HG02763 (cell line): ENCODE results near the gene HSPB7.
"Not testable (repeated sequence)": the region's sequence is repeated elsewhere in the genome, so short reads cannot be mapped to it uniquely, and the experiment has no call there.

Experiments used
- ATAC-seq: cut with Tn5 transposase; IDR thresholded peaks from one replicate; pipeline ENCODE4 v1.9.1; 2021; ENCODE audit warnings: mild to moderate bottlenecking, moderate library complexity; ENCODE audit not compliant: unreplicated experiment

HSPB7 gene

DNA sequence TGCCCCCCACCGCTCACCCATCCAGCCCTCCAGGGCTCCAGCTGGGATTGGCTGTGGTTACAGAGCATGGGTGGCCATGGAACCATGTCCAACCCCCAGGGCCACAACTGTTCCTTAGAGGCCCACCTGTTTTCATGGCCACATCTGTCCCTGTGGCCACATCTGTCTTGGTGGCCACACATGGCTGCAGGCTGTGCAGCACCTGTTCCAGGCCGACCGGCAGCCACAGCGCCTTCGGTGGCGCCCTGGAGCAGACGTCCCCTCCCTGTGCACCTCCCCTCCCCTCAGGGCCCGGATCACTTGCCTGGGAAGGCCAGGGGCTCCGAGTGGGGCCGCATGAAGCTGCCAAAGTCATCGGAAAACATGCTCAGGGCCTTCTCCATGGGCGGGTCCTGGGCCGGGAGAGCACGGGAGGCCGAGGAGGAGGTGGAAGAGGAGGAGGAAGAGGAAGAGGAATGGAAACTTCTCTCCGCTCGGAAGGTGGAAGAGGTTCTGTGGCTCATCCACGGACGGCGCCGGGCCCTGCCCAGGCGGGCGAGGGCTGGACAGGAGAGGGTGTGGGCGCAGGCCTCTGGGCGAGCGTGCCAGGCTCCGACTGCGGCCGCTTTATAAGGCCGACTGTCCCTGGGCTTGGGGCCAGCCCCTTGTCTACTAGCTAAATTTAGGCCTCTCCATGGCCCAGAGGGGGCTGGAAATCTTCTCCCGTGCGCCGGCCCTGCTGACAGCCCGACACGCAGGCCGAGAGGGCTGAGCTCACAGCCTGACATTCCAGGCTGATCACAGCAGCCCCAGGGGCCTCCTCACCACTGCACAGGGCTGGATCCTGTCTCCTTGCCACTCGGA lies at the start of gene HSPB7:
HSPB7 (minus strand) TSS at position 583 of the 843 bp plus-strand sequence; CDS start at position 503, 80 bp downstream.
- no peak for ATAC-seq

DNA sequence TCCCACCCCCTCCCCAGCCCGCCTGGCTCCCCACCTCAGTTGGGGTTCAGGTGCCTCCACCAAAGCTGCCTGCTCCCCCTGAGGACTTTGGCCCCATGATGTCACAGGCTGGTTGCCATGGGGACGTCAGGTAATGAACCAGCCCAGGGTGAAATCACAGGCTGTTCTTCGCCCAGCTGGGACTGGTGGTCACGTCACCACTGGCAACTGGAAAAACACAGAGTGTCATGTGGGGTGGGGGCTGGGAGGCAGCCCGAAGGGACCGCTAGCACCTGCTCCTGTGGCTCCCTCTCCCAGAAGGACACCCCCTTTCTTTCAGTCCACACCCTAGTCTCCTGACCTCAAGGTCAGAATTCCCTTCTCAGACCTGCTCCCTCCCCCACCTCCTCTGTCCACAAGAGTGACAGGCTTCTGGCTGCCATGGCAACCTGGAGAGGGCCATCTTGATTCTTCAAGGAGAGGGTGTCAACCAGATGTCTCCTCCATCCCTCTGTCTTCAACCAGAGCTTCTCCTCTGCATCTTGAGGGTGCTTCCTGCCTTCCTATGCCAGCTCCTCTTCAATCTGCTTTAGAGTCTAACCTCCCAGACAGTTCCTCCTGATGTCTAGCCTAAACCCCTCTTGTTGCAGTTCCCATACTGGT lies 49.4 kb upstream of the HSPB7 start:
- no peak for ATAC-seq

DNA sequence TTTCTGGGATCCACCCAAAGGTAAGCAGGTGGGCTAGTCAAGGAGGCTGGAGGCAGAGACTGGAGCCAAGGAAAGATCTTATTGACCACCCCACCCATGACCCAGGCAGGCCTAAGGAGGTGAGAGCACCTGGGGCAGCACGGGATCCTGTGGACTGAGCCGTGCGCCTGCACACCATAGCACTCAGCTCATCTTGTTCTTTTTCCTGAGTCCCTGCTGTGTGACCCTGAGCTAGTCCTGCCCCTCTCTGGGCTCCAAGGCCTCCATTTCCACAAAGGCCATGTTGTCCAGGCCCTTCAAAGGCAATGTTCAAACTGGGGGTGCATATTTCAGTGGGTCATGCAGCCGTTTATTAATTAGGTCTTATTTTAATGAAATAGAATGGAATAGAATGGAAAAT lies 48.4 kb upstream of the HSPB7 start:
- no peak for ATAC-seq

DNA sequence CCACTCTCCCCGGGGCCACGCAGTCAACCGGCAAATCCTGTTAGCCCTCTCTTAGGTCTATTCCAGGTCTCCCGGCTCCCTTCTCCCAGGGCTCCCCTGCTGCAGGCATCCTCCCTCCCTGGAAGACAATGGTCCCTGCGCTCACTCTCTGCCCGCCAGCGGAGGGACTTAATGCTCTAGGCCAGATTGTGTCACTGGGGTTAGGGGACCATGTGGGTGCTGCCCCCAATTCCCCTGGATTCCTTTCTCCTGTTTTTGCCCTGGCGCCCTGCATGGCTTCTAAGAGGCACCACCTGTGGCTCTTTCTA lies 47.4 kb upstream of the HSPB7 start:
- no peak for ATAC-seq

DNA sequence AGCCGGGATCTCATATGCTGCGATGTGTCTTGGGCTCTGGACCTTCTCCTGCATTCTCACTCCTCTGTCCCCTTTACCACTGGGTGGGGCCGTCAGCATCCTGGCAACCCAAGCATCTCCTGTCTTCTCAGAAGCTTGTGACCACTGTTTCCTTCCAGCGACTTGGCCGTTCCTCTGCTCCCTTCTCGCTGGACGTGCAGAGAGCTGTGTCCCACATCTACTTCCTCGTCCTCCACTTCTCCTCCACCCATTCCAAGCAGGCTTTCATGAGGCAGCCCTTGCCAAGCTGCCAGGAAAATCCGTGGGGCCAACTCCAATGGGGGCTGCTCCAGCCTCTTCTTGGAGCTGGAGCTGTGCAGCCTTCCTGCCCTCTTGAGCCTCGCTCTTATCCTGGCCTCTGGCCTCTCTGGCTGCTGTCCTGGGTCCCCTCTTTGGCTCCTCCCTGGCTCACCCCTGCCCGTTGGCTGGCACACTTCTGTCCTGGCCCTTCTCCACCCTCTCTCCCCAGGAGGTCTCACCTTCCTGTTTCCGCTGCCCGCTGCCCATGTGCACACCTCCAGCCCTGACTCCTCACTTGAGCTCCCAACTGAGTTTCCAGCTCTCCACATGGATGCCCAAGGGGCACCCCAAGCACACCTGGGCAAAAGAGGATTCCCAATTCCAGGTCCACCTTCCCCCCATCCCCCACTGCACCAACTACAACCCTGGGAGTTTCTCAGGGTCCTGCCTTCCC lies 46.9 kb upstream of the HSPB7 start:
- no peak for ATAC-seq

DNA sequence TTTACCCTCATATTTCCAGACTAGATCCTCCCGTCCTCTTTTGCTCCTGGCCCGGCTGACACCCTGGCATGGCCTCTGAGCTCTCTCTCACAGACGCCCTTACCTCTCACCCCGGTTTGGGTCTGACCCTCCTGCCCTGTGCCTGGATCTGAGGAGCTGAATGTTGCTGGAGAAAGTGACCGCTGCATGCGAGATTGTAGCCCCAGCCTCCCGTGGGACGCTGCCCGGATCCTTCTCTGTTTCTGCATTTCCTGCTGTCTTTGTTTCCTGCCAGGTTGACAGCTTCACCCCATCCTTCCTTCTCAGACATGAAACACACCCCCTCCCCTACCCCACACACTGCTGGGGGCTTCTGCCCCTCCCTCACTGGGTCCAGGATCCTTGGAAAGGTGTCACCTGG lies 46.1 kb upstream of the HSPB7 start:
- ATAC-seq = no peak

DNA sequence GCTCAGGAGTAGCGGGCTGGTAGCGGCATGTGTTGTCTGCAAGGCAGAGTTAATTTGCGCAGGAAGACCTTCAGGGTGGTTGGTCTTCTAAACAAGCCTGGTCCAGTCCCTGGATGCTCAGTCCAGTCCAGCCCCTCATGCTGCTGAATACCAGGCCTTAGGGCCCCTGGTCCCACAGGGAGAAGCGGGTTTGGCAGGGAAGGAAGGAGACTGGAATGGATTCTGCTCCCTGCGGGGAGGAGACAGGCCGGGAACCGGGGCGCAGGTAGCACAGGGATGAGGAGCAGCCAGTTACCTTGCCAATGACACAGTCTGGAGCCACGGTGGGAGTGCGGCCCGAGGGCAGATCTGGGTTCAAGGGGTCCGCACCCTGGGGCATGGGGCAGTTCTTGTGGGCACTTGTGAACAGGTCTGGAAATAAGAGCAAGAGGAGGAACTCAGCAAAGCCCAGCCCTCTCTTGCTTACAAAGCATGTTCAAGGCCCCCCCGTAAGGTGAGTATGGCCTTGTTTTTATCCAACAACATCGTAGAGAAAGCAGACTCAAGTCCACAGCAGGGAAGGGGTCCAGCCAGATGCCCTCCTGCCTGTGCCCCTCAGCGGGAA lies 45.5 kb upstream of the HSPB7 start:
- ATAC-seq = no peak

DNA sequence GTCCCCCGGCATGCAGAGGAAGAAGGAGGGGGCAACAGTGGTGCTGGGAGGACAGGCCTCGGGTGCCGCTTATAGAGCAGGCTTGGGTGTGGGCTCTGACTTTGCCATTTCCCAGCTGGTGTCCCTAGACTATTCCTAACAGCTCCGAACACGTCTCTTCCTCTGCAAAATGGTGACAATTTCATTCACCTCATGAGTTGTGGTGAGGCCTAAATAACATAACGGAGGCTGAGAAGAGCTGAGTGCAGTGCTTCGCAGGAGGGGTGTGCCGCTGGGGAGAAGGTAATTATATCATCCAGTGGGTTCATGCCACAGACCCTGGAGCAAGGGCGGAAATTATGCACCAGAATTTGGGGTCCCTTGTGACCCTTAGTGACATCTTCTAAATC lies 44.8 kb upstream of the HSPB7 start:
- ATAC-seq = not testable (repeated sequence)

DNA sequence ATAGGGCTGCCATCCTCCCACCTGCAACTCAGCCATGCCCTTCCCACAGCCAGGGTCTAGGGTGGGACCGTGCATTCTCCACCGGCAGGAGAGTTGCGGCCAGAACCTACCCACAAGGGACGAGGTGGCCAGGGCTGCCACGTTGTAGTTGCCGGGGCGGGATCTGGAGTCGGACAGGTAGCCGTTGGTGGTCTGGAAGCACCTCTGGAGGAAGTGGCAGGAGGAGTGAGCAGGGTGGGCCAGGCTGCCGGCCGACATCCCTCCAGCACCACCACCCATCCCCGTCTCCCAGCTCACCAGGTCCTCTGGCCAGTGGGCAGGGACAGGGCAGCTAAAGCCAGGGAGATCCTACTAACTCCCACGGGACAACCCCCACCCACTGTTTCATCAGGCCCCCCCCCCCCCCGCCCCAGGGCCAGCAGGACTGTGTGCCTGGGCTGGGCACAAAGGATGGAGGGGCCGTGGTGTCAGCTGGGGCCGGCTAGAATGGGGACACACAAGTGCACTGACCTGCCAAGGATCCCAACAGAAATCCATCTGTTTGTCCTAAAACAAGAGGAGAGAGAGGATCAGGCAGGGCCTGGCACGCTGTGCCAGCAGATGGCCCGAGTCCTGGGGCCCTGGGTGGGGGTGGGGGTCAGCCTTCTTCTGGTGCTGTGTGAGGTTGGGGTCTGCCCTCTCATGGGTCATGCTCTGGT lies 44.3 kb upstream of the HSPB7 start:
- ATAC-seq = not testable (repeated sequence)

DNA sequence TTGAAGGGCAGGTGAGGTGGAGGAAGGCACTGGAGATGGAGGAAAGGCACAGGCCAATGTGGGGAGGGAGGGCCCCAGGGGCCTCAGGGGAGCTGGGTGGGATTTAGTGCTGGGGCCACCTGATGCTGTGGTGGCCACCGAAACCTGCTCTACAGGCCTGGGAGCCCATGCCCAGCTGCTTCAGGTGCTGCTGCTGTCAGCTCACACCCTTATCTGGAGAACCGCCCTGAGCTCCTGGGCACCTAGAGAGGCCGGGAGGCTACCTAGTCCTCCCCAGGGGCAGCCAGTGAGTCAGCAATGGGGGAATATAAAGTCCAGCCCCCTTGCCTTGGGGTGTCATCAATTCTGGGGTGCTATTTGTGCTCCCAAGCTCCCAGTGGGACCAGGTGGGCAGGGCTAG lies 43.4 kb upstream of the HSPB7 start:
- no peak for ATAC-seq

DNA sequence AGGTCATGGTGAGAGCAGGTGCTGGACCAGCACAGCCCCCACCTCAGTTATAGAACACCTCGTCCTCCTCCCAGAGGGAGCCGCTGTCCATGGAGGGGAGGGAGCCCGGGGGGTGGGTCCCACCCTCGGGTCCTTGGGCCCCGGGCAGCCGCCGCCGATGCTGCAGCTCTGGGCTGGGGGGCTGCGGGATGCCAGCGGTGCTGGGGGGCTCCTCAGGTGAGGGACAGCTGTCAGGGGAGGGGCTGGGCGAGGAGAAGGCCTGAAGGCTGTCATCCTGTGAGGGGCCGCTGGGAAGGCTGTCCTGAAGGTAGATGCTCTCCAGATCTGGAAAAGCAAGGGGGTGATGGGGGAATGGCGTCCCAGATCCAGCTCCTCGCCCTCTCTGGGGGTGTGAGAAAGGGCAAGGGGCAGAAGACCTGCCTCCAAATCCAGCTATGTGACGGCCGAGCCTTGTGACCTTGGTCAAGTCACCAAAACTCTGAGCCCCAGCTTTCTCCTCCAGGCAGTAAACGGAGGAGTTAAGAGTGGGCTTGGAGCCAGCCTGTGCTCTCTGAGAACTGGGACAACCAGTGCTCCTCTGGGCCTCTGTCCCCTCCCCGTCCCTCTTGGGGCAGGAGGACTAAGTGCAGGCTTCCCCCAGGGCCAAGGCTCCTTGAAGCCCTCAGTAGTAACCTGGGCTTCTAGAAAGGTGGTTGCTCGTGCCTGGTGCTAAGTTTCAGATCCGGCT lies 40.7 kb upstream of the HSPB7 start:
- not testable (repeated sequence) for ATAC-seq

DNA sequence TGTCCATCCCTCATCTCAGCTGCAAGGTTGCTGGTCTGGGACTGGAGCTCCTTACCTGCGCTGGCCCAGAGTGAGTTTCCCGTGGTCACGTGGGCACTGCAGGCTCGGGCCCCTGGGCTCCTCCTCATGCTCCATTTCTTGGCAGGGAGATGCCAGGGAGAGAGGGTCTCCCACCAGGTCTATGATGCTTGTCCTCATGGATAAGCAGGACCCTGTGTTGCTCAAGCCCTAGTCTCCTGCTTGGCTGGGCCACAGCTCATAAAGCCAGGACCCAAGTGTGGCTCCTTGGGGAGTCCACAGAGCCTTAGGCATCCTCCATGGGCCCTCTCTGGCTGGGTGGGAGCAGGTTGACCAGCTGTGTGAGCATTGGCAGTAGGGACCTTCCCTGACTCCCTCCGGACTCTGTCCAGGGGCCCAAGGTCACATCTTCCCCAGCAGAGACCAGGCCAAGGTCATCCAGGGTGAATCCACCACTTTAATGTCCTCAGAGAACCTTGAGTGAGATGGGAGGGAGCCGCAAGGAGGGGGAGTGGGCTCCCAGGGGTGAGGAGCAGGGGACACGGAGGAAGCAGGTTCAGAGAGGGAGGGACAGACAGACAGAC lies 39.6 kb upstream of the HSPB7 start:
- ATAC-seq = not testable (repeated sequence)

DNA sequence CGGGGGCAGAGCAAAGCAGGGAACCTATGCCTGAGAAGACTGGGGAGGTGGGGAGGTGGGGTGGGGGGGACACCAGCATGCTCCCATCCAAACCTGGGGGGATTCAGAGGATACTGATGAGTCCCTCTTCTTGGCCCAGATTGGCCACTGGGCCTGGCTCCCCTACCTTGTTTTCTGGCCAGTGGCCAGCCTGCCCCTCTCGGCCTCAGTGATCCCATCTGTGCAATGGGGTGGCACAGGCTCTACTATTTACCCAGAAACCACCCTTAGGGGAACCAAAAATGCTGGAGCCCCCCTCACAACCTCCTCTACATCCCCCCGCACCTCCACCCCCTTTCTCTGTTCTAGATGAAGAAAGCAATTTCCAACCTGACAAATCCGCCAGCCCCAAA lies 38.7 kb upstream of the HSPB7 start:
- not testable (repeated sequence) for ATAC-seq

DNA sequence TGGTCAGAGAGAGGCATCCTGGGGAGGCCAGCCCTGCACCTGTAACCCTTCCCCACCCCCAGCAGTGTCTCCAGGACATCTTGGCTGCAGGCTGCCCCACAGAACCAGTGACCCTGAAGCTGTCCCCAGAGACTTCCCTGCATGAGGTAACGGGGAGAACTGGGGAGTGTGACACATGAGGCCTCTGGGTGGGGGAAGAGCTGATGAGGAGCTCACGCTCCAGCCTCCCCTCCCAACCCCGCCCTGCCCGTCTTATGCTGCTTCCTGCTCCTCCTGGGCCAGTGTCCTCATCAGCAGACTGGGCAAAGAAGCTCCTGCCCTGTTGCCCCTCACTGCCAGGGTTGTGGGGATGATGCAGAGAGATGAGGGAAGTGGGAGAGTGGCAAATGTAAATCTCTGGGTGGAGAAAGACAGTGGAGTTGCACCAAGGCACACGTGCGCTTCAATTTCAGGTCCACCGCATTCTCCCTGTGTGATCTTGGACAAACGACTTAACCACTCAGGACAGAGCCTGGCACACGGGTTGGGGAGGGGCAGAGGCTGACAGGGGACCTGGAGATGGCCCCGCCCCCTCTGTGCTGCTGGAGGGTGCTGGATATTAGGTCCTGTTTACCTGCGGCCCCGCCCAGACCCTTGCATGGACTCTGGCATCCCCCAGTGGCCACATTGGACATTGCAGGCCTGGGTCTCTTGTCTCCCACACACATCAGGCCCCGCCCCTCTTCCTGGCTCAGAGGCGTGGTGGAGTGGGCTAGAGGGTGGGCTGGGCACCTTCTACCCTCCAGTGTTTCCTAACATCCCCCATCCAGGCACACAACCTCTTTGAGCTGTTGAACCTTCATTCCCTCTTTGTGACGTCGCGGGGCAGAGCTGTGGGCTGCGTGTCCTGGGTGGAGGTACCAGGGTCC lies 38.0 kb upstream of the HSPB7 start:
- ATAC-seq = peak; percentile 45

DNA sequence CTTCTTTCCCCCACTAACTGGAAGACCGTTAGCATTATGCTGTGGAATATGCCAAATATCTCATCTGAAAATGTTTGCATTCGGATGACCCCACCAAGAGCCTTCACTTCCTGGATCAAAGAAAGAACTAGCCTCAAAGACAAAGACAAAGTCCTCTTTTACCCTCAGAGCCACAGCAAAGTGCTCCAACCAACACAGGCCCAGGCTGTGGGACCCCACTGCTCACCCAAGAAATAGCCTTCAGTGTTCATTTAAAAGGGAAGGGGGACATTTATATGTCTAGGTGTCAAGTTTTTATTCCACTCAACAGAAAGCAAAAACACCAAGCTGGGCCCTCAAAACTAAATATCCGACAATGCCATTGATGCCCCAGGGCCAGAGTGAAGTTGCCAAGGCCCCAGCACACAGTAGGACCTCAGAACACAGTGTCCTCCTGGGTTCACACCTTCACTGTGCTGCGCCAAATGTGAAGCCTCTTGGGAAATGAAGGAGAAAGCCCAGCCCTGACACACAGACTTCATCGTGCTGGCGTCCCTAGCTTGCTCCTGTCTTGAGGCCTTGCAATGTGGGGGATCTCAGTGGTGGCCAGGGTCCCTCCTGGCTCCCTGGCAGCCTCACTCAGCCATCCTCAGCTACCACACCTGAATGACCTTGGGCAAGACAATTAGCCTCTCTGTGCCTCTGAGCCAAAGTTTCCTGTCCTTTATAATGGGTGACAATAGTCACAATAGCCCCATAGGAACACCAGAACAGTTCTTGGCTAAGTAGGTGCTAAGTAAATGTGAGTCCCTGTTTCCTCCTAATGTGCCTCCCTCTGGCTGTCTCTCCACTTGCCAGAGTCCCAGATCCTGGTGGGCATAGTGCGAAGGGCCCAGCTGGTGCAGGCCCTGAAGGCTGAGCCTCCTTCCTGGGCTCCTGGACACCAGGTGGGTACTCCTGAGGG lies 37.0 kb upstream of the HSPB7 start:
- no peak for ATAC-seq

DNA sequence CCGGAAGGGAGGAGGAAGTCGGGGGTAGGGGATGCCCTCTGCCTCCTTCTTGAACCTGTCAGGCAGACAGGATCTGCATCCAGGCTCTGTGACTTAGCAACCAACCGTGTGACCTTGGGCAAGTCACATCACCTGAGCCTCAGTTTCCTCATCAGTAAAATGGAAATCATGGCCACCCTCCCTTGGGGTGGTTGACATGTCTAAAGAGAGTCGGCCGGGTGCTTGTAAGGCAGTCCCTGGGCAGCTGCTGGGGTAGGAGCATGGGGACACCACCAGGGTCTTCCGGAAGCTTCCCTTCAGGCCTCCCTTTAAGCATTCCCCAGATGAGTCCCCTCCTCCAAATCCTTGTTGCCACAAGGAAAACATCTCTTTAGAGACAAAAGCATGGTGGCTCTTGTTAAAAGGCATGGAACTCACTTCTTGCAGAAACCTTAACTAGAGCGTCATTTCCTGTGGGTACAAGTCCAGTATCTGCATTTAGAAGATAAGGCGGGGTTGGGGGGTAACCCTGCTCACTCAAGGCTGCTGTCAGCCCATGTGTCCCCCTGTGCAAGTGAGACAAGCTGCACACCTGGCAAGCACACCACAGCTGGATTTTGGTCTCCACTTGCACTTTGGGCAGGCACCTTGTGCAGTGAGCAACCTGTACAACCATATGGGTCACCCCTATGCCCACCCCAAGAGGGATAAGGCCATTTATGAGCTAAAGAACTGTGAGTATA lies 36.1 kb upstream of the HSPB7 start:
- no peak for ATAC-seq

DNA sequence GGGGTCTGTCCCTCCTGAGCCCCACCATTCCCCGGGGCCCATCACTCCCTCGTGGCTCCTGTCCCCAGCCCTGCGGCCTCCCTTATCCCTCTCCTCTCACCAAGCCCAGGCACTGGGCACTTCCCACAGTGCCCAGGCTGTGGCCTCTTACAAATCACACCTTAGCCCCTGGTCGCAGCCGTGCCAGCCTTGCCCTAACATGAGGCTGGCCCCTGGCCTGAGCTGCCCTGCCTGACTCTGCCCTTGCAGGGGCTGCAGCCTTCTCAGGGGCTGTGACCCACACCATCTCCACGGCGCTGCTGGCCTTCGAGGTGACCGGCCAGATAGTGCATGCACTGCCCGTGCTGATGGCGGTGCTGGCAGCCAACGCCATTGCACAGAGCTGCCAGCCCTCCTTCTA lies 34.1 kb upstream of the HSPB7 start:
- ATAC-seq = not testable (repeated sequence)
